Measurements from ENCODE around the gene TGM4.
"Not testable (repeated sequence)": the region's sequence is repeated elsewhere in the genome, so short reads cannot be mapped to it uniquely, and the experiment has no call there.

The TGM4 gene

GRCh38 chr3:44842376-44842775 lies 32.0 kb upstream of the TGM4 start:
- Histone ChIP-seq H4K20me1 (ENCODE audit: insufficient read depth) (no peaks in the 10 kb centered on the region), H3K4me1 (ENCODE audit: low read depth, poor library complexity, severe bottlenecking) (no peaks in the 10 kb centered on the region), H3K4me3 (IDR thresholded peaks at IDR 0.05; ENCODE audit: insufficient read depth, low read depth, low read length) (no peak overlapping the region), H3K27me3 (ENCODE audit: insufficient read depth, low read depth) (no peaks in the 10 kb centered on the region), H3K36me3 (ENCODE audit: insufficient read depth) (peaks cover 3% of the 10 kb centered on the region; the same call in 1 of the 2 replicates), H3K4me2 (no peak overlapping the region), H2AFZ (ENCODE audit: low read depth) (no peak overlapping the region), H3K79me2 (ENCODE audit: insufficient read depth, low read depth) (no peaks in the 10 kb centered on the region), H3K27ac (no peak overlapping the region), H3K9ac (no peak overlapping the region)
- TF ChIP-seq CTCF (conservative IDR thresholded peaks at IDR 0.05; ENCODE audit: low read depth, low read length) = no peak

DNA sequence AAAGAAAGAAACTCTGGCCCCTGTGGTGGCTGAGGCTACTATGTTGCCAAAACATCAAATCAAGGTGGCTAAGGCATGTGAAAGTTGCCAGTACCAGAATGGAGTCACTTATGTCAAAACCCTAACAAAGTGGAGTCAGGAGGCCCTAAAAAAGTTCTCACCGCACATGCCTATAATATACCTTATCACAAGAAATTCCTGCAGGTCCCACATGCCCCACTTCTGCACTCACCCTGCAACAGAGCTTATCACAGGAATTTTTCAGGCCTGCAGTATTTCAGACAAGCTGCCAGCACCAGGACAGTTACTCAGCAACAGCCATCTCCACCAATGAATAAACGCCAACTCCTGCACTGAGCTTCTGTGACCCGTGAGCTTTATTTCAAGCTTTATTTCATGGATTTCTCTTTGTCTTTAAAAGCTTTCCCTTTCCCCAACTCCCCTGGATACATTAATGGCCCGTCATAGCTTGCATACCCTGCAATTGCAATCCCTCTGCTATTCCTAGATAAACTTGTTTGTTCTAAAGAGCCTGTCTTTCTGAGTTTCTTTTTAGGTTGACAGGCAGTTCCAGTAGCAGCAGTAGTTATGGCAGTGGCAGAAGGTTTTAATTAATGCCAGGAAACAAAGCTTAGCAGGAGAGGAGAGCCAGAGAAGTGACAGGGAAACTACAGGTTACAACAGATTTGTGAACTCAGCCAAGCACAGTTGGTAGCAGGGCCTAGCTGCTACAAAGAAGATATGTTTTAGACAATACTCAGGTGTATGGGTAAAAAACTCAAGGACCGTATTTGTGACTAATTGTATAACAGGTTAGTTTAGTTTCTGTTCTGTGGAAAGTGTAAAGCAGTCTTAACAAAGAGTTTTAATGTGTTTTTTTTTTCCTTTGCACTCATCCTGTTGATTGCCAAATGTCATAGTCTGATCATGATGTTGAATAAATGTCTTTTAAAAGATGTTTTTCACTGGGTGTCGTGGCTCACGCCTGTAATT lies 28.6 kb upstream of the TGM4 start:
- Histone ChIP-seq H3K27ac (no peak overlapping the region), H3K4me3 (IDR thresholded peaks at IDR 0.05; ENCODE audit: insufficient read depth, low read depth, low read length) (no peak overlapping the region), H3K27me3 (ENCODE audit: insufficient read depth, low read depth) (no peaks in the 10 kb centered on the region), H3K4me1 (ENCODE audit: low read depth, poor library complexity, severe bottlenecking) (no peaks in the 10 kb centered on the region), H3K4me2 (no peak overlapping the region), H3K36me3 (ENCODE audit: insufficient read depth) (peaks cover 3% of the 10 kb centered on the region; the same call in 1 of the 2 replicates), H2AFZ (ENCODE audit: low read depth) (no peak overlapping the region), H4K20me1 (ENCODE audit: insufficient read depth) (no peaks in the 10 kb centered on the region), H3K79me2 (ENCODE audit: insufficient read depth, low read depth) (no peaks in the 10 kb centered on the region), H3K9ac (no peak overlapping the region)
- TF ChIP-seq CTCF (conservative IDR thresholded peaks at IDR 0.05; ENCODE audit: low read depth, low read length) = no peak

DNA sequence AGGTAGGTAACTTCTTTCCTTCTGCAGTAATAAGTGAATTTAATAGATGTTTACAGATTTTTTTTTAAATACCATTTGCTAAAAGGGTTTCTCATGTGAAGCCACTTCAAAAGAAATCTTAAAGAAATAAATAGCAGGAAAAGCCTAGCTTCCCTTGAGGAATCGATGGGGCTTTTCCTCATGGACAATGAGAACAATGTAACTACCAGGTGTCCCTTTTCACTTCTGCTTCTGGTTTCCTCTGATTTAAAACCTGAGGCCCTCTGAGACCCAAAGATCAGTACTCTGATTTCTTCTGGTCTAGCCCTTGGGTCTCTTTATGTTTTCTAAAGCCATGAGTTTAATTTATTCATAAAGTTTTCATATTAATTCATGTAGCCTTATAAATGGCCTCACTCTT lies 25.8 kb upstream of the TGM4 start:
- Histone ChIP-seq H4K20me1 (ENCODE audit: insufficient read depth) (no peaks in the 10 kb centered on the region), H3K4me2 (no peak overlapping the region), H3K4me3 (IDR thresholded peaks at IDR 0.05; ENCODE audit: insufficient read depth, low read depth, low read length) (no peak overlapping the region), H3K9ac (no peak overlapping the region), H3K4me1 (ENCODE audit: low read depth, poor library complexity, severe bottlenecking) (no peaks in the 10 kb centered on the region), H3K27ac (no peak overlapping the region), H2AFZ (ENCODE audit: low read depth) (no peak overlapping the region), H3K27me3 (ENCODE audit: insufficient read depth, low read depth) (no peaks in the 10 kb centered on the region), H3K36me3 (ENCODE audit: insufficient read depth) (no peaks in the 10 kb centered on the region), H3K79me2 (ENCODE audit: insufficient read depth, low read depth) (no peaks in the 10 kb centered on the region)
- TF ChIP-seq CTCF (conservative IDR thresholded peaks at IDR 0.05; ENCODE audit: low read depth, low read length) = no peak

GRCh38 chr3:44856663-44857062 lies 17.7 kb upstream of the TGM4 start:
- not testable (repeated sequence) for H3K27ac ChIP-seq; H3K4me1 ChIP-seq (ENCODE audit: low read depth, poor library complexity, severe bottlenecking); H3K79me2 ChIP-seq (ENCODE audit: insufficient read depth, low read depth); H3K4me3 ChIP-seq (IDR thresholded peaks at IDR 0.05; ENCODE audit: insufficient read depth, low read depth, low read length); H3K27me3 ChIP-seq (ENCODE audit: insufficient read depth, low read depth); H3K9ac ChIP-seq; H3K4me2 ChIP-seq; H2AFZ ChIP-seq (ENCODE audit: low read depth); H3K36me3 ChIP-seq (ENCODE audit: insufficient read depth); H4K20me1 ChIP-seq (ENCODE audit: insufficient read depth)

DNA sequence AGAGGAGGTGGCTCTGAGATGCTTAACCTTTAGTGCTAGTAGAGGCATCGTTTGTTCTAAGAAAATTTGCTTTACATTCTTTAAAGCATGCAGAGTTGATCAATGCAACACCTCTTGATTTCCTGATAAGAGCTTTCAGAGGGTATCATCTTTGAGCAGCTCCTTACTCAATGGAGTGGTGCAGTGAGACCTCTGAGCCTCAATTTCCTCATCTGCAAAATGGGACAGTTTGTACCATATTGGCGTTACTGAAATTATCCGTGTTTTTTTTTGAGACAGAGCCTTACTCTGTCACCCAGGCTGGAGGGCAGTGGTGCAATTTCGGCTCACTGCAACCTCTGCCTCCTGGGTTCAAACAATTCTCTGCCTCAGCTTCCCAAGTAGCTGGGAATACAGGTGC lies 14.3 kb upstream of the TGM4 start:
- Histone ChIP-seq H3K27ac (no peak overlapping the region), H3K27me3 (ENCODE audit: insufficient read depth, low read depth) (no peaks in the 10 kb centered on the region), H3K4me1 (ENCODE audit: low read depth, poor library complexity, severe bottlenecking) (peaks cover 28% of the 10 kb centered on the region), H3K4me3 (IDR thresholded peaks at IDR 0.05; ENCODE audit: insufficient read depth, low read depth, low read length) (no peak overlapping the region), H3K79me2 (ENCODE audit: insufficient read depth, low read depth) (no peaks in the 10 kb centered on the region), H3K4me2 (no peak overlapping the region), H3K36me3 (ENCODE audit: insufficient read depth) (no peaks in the 10 kb centered on the region), H2AFZ (ENCODE audit: low read depth) (no peak overlapping the region), H4K20me1 (ENCODE audit: insufficient read depth) (no peaks in the 10 kb centered on the region), H3K9ac (no peak overlapping the region)
- TF ChIP-seq CTCF (conservative IDR thresholded peaks at IDR 0.05; ENCODE audit: low read depth, low read length) = no peak
